CD4-positive, alpha-beta T cell treated with Interleukin-17A for 1 hour (primary cell): Measurements from ENCODE around the gene PLCG1.

Experiments
- DNase-seq: peaks from one replicate; pipeline ENCODE4 v3.0.0-alpha.2; 2020

Gene PLCG1

DNA sequence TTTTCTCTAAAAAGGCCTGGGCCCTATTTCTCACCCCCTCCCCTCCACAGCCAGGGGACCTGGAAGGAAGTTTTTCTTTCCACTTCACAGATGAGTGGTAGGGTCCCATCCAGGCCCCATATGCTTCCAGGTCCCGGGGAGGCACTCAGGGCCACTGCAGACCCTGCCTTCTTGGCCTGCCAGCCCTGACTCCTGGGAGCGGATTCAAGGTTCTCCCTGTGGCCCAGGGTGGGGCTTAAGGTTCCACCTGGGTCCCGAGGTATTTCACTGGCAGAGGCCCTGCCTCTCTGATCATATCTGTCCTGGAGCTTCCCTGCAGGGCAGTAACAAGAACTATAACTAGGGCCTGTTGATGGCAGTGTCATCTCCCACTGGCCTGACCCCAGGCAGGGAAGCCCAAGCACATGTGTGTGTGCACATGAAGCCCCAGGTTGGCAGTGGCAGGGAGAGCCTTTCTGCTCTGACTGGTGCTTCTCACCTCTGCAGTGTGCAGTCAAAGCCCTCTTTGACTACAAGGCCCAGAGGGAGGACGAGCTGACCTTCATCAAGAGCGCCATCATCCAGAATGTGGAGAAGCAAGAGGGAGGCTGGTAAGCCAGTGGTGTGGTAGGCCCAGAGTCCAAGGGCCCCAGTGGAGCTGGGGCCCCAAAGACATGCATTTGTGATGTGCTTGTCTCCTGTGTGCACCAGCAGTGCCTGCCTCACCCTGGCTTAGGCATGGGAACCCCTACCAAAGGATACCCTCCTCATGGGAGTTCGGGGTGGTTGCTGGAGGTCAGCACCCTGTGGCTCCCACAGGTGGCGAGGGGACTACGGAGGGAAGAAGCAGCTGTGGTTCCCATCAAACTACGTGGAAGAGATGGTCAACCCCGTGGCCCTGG is 31.2 kb downstream of the PLCG1 start:
- DNase-seq = no peak

DNA sequence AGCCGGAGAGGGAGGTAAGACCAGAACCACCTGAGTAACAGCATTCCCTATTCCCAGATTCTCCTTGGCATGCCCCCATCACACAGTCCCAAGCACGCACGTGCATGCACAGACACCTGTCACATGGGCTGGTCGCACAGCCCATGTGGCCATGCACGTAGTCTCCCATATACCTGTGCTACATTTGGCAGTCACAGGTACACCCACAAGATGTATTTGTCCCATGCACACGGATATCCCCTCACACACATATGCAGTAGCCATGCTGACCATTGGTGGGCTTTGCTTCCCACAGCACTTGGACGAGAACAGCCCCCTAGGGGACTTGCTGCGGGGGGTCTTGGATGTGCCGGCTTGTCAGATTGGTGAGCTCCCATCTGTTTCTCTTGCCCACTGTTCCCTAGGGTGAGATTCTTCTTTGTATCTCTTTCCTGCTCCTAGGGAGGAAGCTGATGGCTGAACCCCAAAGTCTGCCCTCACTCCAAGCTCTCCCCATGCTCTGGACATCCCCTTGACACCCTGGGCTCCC is 31.9 kb downstream of the PLCG1 start:
- no peak for DNase-seq

DNA sequence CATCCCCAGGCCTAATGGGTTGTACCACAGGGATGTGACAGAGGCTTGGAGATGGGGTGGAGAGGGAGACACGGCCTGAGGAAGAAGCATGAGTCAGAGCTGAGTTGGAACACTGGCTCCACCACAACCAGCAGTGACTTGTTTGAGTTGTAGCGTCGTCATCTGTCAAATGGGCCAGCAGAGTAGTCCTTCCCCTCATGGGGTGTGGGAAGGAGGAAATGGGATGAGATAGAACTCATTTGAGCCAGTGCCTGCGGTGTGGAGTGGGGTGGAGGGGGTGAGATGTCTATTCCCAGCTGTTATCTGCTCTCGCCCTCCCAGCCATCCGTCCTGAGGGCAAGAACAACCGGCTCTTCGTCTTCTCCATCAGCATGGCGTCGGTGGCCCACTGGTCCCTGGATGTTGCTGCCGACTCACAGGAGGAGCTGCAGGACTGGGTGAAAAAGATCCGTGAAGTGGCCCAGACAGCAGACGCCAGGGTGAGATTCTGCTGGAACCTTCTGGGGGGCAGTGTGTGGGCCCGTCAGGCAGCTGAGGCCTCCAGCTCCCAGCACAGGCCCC is 32.5 kb downstream of the PLCG1 start:
- no peak for DNase-seq

DNA sequence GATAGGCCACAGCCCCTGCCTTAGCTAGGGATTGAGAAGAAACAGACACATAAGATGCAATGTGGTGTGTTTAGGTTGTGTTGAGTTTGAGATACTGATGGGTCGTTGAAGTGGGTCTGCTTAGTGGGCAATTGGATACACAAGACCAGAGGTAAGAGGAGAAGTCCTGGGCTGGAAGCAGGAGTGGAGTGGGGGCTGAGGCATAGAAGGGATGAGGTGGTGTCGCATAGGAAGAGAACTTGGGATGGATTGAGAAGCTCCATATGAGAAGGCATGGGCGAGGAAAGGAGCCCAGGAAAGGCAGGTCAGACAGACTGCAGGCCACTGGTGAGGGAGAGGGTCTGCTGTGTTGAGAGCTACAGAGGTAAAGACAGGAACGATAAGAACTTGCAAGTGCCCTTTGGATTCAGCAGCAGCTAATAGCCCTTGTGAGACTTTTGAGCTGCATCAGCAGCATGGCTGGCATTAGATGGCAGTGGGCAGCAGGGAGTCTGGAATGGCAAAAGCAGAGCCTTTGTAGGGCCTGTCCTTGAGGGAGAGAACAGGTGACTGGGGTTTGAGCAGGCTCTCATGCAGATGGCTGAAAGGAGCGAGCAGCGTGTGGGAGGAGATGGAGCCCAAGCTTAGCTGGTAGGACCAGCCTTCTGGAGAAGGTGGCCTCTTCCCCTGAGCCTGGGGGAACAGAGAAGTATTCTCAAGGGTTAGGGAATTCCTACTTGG is 33.2 kb downstream of the PLCG1 start:
- DNase-seq = no peak

DNA sequence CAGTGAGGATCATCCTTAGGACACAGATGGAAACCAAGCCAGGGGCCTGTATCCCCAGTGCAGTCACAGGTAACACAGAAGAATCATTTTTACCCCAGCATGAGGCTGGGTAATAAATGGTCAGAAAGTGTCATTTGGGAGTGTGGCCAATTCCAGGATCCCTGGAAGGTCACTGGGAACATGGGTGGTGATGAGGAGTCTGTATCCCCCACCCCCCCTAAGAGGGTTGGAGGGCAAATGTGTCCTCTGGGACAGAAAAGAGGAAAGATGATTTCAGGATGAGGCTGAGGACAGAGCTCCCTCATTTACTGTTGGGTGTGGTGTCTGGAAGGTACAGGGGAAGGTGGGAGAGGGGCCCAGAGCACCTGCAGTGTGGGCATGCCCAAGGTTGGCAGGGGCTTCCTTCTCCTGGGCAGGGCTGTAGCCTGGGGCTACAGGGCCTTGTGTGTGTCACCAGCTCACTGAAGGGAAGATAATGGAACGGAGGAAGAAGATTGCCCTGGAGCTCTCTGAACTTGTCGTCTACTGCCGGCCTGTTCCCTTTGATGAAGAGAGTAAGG is 34.5 kb downstream of the PLCG1 start:
- no peak for DNase-seq

DNA sequence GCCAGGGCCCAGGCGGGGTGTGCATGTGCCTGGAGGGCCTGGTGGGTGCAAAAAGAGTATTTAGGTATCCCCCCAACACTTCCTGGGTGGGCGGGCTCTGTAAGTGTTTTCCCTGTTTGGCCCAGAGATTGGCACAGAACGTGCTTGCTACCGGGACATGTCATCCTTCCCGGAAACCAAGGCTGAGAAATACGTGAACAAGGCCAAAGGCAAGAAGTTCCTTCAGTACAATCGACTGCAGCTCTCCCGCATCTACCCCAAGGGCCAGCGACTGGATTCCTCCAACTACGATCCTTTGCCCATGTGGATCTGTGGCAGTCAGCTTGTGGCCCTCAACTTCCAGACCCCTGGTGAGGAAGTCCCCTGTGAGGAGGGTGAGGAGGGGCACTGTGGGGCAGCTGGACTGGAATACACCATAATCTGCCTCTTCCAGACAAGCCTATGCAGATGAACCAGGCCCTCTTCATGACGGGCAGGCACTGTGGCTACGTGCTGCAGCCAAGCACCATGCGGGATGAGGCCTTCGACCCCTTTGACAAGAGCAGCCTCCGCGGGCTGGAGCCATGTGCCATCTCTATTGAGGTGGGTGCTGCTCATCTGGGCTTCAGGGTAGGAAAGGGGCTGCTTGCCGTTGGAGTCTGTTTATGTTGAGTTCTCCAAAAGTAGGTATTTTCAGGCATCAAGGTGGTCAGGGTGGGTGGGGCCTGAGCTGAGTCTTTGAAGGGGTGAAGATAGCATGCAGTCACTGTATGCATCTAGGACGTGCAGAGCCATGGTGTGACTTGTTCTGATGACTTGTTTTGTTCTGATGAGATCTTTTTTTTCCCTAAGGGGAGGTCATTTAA is 35.2 kb downstream of the PLCG1 start:
- no peak for DNase-seq

DNA sequence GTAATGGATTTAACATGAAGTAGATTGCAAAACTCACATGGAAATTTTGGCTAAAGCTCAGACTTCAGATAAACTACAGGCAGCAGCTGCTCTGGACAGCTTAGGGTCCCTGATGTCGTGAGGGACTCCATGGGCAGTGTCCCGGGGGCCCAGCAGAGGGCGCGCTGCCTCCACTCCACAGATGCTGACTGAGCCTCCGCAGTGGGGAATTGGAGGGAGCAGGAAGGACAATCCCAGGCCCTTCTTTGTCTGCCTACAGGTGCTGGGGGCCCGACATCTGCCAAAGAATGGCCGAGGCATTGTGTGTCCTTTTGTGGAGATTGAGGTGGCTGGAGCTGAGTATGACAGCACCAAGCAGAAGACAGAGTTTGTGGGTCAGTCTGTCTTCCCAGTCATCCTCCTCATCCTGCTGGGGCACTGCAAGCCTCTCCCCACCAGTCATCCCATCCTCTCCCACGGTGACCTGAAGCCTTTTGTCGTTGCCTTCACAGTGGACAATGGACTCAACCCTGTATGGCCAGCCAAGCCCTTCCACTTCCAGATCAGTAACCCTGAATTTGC is 35.9 kb downstream of the PLCG1 start:
- peak; percentile 64 for DNase-seq

DNA sequence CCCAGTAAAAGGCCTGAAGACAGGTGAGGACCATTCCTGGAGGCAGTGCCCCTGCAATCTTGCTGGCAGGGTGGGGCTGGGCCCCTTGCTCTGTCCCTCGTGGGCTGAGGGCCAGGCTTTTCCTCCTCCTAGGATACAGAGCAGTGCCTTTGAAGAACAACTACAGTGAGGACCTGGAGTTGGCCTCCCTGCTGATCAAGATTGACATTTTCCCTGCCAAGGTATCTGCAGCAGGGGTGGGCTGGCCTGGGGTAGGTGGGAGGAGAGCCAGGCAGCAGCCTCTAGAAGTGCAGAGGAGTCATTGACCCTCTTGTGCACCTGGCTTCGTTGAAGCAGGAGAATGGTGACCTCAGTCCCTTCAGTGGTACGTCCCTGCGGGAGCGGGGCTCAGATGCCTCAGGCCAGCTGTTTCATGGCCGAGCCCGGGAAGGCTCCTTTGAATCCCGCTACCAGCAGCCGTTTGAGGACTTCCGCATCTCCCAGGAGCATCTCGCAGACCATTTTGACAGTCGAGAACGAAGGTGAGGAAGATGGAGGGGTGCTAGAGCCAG is 36.5 kb downstream of the PLCG1 start:
- DNase-seq = no peak

DNA sequence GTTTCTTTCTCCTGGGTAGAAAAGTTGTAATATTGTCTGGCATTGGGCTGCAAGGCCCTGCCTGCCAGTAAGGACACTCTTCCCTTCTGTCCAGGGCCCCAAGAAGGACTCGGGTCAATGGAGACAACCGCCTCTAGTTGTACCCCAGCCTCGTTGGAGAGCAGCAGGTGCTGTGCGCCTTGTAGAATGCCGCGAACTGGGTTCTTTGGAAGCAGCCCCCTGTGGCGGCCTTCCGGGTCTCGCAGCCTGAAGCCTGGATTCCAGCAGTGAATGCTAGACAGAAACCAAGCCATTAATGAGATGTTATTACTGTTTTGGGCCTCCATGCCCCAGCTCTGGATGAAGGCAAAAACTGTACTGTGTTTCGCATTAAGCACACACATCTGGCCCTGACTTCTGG is 37.0 kb downstream of the PLCG1 start:
- no peak for DNase-seq

DNA sequence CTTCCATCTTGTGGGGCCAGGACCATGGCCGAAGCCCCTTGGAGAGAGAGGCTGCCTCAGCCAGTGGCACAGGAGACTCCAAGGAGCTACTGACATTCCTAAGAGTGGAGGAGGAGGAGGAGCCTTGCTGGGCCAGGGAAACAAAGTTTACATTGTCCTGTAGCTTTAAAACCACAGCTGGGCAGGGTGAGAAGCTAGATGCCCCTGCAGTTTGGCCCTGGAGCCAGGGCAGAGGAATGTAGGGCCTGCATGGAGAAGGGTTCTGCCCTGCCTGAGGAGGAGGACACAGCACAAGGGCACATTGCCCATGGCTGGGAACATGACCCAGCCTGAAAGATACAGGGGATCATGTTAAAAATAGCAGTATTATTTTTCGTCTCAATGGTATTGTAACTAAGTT is 37.4 kb downstream of the PLCG1 start:
- no peak for DNase-seq

DNA sequence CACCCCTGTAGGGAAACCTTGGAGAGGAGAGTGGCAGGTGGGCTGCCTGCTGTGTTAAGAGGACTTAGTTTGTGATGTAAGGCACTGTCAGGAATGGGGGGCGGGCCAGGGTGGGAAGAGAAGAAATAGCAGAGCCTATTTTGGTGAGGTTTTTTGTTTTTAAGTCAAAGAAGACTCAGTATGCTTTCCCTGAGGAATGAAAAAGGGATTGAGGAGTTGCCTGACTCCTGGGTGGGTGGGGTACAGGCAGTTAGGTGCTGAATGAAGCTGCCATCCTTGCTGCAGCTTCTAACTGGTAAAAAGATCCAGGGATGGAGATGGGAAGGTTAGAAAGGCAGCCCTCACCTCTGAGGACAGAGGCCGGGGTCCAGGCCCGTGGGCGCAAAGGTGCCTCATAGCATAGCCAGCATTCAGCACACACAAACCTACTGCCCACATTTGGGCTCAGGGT is 37.9 kb downstream of the PLCG1 start:
- no peak for DNase-seq

DNA sequence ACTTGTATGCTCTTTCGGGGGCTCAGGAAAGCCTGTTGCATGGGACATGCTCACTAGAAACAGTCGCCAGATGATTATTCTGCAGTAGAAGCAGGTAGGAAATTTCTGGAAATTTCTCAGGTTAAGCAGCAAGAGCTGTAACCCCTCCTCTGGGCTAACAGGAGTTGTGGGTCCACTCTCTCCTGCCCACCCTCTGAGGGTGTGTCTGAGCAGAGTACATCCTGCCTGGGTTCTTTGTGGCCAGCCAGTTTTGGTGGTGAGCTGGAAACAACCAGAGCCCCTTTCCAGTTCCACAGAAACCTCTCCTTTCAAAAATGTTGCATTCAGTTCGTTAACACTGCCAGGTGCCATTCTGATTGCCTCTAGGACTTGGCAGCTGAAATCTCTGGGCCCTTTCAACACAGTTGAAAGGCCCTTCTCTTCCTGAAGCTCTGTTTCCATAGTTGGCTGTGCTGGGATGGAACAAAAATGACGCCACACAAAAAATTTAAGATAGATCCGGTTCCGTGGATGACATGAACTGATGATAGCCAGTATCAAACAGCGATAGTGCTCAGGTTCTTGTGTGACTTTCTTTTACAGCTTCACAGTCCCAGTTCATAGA is 38.5 kb downstream of the PLCG1 start:
- DNase-seq = no peak

DNA sequence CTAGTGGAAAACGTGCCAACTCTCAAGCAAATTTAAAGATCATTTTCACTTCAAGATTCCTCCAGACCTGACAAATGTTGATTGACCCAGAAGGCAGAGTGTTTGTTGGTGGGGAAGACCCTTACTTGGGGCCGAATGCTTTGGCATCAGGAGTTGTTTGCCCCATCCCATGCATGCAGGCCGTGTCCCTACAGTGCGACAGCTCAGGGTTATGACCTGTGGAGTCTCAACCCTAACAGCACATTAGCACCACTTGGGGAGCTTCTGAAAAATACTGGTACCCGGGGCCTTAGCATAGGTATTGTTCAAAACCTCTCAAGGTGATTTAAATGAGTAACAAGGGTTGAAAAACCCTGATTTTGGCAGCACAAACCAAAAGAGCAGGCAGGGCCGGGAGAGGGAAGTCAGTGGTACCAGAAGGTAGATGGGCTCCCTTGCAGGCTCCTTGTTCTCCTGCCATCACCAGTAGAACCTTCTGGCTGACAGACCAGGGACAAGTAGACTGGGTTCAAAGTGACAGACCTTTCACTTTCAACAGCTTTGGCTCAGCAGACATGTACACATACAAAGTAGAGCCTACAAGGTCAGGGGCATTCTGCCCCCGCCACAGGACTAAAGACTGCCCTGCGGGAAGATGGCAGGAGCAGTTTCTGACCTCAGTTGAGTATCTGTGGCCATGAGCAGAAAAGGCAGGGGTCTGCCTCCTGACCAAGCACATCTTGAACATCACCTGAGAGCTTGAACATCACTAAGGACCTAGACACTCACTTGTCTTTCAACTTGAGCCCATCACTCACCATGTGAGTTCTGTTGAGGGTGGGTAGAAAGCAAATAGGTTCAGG is 39.6 kb downstream of the PLCG1 start:
- no peak for DNase-seq

DNA sequence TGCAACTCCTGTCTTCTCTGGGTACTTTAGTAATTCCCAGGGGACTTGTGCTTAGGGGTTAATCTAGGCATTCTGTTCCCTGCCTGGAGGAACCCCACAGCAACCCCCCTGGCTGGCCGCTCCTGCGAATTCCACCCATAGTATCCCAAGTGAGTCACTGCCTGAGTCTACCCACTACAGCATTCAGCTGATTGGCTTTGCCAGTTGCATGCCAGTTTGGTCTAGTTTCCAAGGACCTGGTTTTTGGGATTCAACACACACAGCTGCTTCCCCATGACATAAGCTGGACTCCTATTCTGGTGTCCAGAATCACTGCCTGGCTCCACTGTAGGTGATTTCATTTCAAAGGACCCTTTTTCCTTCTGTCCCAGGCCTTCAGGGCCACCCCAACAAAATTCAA is 40.3 kb downstream of the PLCG1 start:
- no peak for DNase-seq

DNA sequence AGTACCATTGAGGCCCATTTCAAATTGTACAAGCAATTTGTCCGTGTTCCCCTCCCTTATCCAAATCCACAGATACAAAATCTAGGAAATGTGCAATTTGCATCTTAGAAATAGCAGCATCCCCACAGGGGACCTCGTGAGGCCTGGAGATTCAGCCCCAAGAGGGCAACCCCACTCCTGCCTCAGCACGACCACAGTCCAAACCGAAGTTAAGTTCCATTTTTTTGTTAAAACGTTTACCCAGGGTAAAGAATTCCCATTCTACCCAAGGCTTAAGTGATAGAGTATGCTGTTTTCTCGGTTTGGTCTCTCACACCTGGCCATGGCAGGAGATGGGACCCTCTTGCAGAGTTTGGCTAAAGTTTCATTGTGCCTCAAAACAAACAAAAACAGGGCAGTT is 41.2 kb downstream of the PLCG1 start:
- DNase-seq = no peak

DNA sequence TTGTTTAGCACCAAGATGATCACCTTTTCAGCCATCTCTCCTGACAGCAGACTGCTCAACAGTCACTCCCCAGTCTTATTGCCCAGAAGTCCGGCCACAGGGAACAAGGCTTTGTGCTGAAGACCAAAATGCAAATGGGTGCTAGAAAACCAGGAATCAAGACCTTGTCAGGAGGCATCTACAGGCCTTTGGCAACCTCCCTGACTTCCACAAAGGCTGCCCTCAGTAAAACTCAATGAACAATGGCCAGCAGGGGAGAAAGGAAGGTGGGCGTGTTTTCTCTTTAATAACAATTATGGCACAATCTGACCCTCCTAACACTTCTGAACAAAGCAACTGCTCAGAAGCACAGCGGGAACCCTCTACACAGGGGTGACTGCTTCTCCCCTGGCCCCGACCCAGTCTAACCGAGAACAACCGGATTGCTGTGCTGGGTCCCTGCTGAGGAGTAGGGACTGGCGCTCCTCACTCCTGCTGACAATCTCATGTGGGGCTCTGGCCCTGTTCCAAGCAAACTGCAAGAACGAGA is 41.6 kb downstream of the PLCG1 start:
- no peak for DNase-seq

DNA sequence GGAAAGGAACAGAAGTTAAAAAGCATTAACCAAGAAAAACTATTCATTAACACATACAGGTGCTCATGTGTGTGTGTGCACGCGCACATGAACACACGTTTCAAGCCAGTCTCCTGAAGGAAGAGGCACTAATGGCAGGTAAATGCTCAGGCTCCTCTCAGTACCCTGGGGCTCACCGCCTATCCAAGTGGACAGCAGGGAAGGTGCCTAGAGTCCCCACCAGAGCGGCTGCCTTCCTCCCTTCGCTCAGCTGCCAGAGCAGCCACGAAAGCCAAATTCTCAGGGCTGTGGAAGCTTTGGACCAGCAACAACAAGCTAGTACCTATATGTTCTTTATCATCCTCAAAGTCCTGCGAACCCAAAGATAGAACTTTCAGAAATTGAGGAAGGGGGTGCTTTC is 42.6 kb downstream of the PLCG1 start:
- no peak for DNase-seq

DNA sequence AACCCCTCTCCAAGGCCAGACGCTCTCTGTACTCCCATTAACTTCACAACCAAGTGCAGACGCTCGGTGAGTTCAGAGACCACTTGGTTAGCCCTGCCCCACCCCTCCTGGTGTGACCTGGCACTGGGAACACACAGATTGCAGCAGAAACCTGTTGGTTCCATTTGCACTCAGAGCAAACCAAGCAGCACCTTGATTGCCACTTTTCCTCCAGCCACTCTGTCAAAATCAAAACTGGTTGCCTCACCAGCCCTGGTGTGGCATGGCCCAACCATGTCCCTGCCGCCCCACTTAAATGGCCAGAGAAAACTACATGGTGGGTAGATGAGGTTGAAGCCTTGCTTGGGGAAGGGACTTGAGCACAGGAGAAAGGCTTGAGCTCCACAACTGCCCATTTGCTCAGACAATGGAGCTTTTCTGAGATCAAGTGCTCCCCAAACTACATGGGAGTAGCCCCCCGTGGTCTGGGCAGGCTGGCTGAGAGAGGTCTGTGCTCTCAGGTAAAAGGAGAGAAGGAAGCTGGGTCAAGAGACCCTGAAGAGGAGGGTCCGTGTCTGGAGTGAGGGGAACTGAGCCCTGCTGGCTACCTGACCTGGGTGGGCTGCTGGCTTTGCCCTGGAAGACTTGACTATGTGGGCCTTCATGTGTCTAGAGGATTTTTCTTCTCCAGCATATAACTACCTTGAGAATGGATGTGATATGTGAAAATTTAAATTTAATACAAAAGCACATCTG is 43.4 kb downstream of the PLCG1 start:
- DNase-seq = no peak

DNA sequence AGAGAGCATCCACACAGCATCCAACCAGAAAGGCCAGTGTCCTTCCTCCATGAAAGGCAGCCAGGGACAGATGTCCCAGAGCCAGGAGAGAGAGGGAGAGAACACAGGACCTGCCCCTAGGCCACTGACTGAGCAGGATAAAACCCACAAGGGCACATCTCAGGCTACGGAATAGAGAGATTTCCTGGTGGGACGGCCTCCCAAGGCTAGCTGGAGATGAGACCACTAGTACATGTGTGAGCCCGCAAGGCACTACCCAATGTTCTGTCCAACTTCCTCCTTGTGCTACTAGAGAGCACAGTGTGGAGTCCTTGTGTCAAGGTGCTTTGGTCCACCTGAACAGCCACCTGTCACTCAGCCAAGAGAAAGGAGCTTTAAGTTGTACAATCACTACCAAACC is 44.2 kb downstream of the PLCG1 start:
- DNase-seq = no peak
